H9 (cell line): Measurements from ENCODE around the gene MTNR1A. TPM values are rescaled to one million over a fixed set of nuclear protein-coding genes. Genes with fewer than 3 reads are reported as not detected.

Experiments
- DNase-seq: peaks from one replicate; pipeline ENCODE4 v3.0.0-alpha.2; 2017
- H2AFZ ChIP-seq: one replicate; pipeline ENCODE4 v1.6.1; 2013; ENCODE audit warnings: mild to moderate bottlenecking, low read length, control low read depth, moderate library complexity
- H2AK5ac ChIP-seq: 2 replicates; pipeline ENCODE4 v1.6.1; 2013; ENCODE audit warnings: low read length, control low read depth, mixed read lengths; ENCODE audit not compliant: insufficient read length
- H2BK120ac ChIP-seq: one replicate; pipeline ENCODE4 v1.6.1; 2013; ENCODE audit warnings: low read depth, mild to moderate bottlenecking, low read length, control low read depth, inconsistent platforms; ENCODE audit not compliant: poor library complexity, severe bottlenecking
- H2BK12ac ChIP-seq: 2 replicates; pipeline ENCODE4 v1.6.1; 2013; ENCODE audit warnings: low read length, control low read depth, mixed read lengths, low read depth; ENCODE audit not compliant: insufficient read length
- H2BK15ac ChIP-seq: 2 replicates; pipeline ENCODE4 v1.6.1; 2013; ENCODE audit warnings: low read depth, low read length, control low read depth
- H2BK20ac ChIP-seq: one replicate; pipeline ENCODE4 v1.6.1; 2013; ENCODE audit warnings: low read depth, mild to moderate bottlenecking, low read length, control low read depth, inconsistent platforms; ENCODE audit not compliant: poor library complexity, severe bottlenecking
- H2BK5ac ChIP-seq: 2 replicates; pipeline ENCODE4 v1.6.1; 2013; ENCODE audit warnings: low read length, control low read depth, mixed read lengths; ENCODE audit not compliant: insufficient read length
- H3K14ac ChIP-seq: 2 replicates; pipeline ENCODE4 v1.6.1; 2013; ENCODE audit warnings: low read length, control low read depth; ENCODE audit not compliant: insufficient read depth
- H3K18ac ChIP-seq: 2 replicates; pipeline ENCODE4 v1.6.1; 2013; ENCODE audit warnings: low read depth, mild to moderate bottlenecking, mixed read lengths, low read length, control low read depth; ENCODE audit not compliant: insufficient read length
- H3K23ac ChIP-seq: 2 replicates; pipeline ENCODE4 v1.6.1; 2013; ENCODE audit warnings: low read length, control low read depth, mixed read lengths, low read depth; ENCODE audit not compliant: insufficient read length
- H3K23me2 ChIP-seq: 2 replicates; pipeline ENCODE4 v1.6.1; 2013; ENCODE audit warnings: low read depth, mild to moderate bottlenecking, mixed read lengths, low read length, control low read depth; ENCODE audit not compliant: insufficient read length, poor library complexity, severe bottlenecking
- H3K27ac ChIP-seq: 2 replicates; pipeline ENCODE4 v1.5.1; 2013; ENCODE audit warnings: low read length, control low read depth, mixed read lengths, low read depth; ENCODE audit not compliant: insufficient read length
- H3K27me3 ChIP-seq: 2 replicates; pipeline ENCODE4 v1.6.1; 2013; ENCODE audit warnings: low read length, control low read depth, inconsistent platforms; ENCODE audit not compliant: insufficient read depth
- H3K4ac ChIP-seq: 2 replicates; pipeline ENCODE4 v1.6.1; 2013; ENCODE audit warnings: low read depth, mild to moderate bottlenecking, control low read depth, inconsistent platforms, low read length, moderate library complexity
- H3K4me1 ChIP-seq: 2 replicates; pipeline ENCODE4 v1.6.1; 2013; ENCODE audit warnings: low read length, control low read depth, inconsistent platforms; ENCODE audit not compliant: insufficient read depth
- H3K4me2 ChIP-seq: 2 replicates; pipeline ENCODE4 v1.6.1; 2013; ENCODE audit warnings: low read length, control low read depth, mixed read lengths; ENCODE audit not compliant: insufficient read length, insufficient read depth
- H3K56ac ChIP-seq: 2 replicates; pipeline ENCODE4 v1.6.1; 2013; ENCODE audit warnings: low read depth, mild to moderate bottlenecking, mixed read lengths, low read length, control low read depth; ENCODE audit not compliant: insufficient read length
- H3K79me1 ChIP-seq: 2 replicates; pipeline ENCODE4 v1.6.1; 2013; ENCODE audit warnings: low read depth, mild to moderate bottlenecking, moderate library complexity, low read length, control low read depth, inconsistent platforms; ENCODE audit not compliant: insufficient read depth, poor library complexity, severe bottlenecking
- H3K79me2 ChIP-seq: 2 replicates; pipeline ENCODE4 v1.6.1; 2013; ENCODE audit warnings: low read length, control low read depth, inconsistent platforms; ENCODE audit not compliant: insufficient read depth
- H3K9ac ChIP-seq: 2 replicates; pipeline ENCODE4 v1.6.1; 2013; ENCODE audit warnings: low read length, control low read depth, mixed read lengths; ENCODE audit not compliant: insufficient read length; ENCODE audit errors: extremely low read depth
- H3K9me3 ChIP-seq: one replicate; pipeline ENCODE4 v1.6.1; 2013; ENCODE audit warnings: low read depth, low read length, inconsistent platforms; ENCODE audit not compliant: control insufficient read depth
- H3T11ph ChIP-seq: one replicate; pipeline ENCODE4 v1.6.1; 2013; ENCODE audit warnings: mild to moderate bottlenecking, low read length, control low read depth, inconsistent platforms
- H4K20me1 ChIP-seq: one replicate; pipeline ENCODE4 v1.6.1; 2013; ENCODE audit not compliant: control insufficient read depth, insufficient read length, insufficient read depth
- H4K5ac ChIP-seq: 2 replicates; pipeline ENCODE4 v1.6.1; 2013; ENCODE audit warnings: low read depth, mild to moderate bottlenecking, mixed read lengths, low read length, control low read depth; ENCODE audit not compliant: insufficient read length
- H4K8ac ChIP-seq: replicated peaks from 2 replicates; pipeline ENCODE4 v1.6.1; 2013; ENCODE audit warnings: low read length, control low read depth, mixed read lengths, low read depth; ENCODE audit not compliant: insufficient read length
- H4K91ac ChIP-seq: 2 replicates; pipeline ENCODE4 v1.6.1; 2013; ENCODE audit warnings: low read depth, mild to moderate bottlenecking, moderate library complexity, mixed read lengths, low read length, control low read depth; ENCODE audit not compliant: insufficient read length
- H3K27ac Mint-ChIP-seq, 3 experiments: 2 replicates in 2 of 3; 3 replicates in 1 of 3; pipeline ENCODE4 v1.8.0; 2020 to 2021; ENCODE audit warnings: mixed read lengths in 3 of 3, mild to moderate bottlenecking in 1 of 3, moderate library complexity in 1 of 3
- H3K27me3 Mint-ChIP-seq: 2 replicates; pipeline ENCODE4 v1.8.0; 2021; ENCODE audit warnings: low read depth, mild to moderate bottlenecking, moderate library complexity, mixed read lengths
- H3K36me3 Mint-ChIP-seq, 3 experiments: 2 replicates in 2 of 3; 3 replicates in 1 of 3; pipeline ENCODE4 v1.8.0; 2020 to 2021; ENCODE audit warnings: low read depth in 3 of 3, mixed read lengths in 3 of 3; ENCODE audit not compliant: insufficient read depth in 1 of 3
- H3K4me1 Mint-ChIP-seq, 2 experiments: 2 replicates each; pipeline ENCODE4 v1.8.0; 2020; ENCODE audit warnings: mixed read lengths in 2 of 2
- H3K4me3 Mint-ChIP-seq, 2 experiments: 2 replicates in 1 of 2; 3 replicates in 1 of 2; pipeline ENCODE4 v1.8.0; 2020 to 2021; ENCODE audit warnings: mild to moderate bottlenecking in 2 of 2, mixed read lengths in 2 of 2, moderate library complexity in 1 of 2
- H3K9me3 Mint-ChIP-seq, 2 experiments: 2 replicates in 1 of 2; 3 replicates in 1 of 2; pipeline ENCODE4 v1.8.0; 2020; ENCODE audit warnings: mild to moderate bottlenecking in 2 of 2, mixed read lengths in 2 of 2, moderate library complexity in 1 of 2
- WGBS: extraction: QIAGEN DNeasy Blood & Tissue Kit; methylation state at CpG from one replicate; pipeline ENCODE4 v1.1.7; 2013; ENCODE audit warnings: missing lambda C conversion rate, low lambda C conversion rate, mixed read lengths; ENCODE audit not compliant: insufficient read length; ENCODE audit errors: extremely low coverage; 5-methylcytosine and 5-hydroxymethylcytosine counted together
- total RNA-seq: library from RNA; stranded (reverse); gene quantifications from 2 replicates; pipeline ENCODE4 v1.2.1, GENCODE V29; 2021
- TF ChIP-seq, protein P1 (sequence below): fragments of 200-600 bp; sonication (generic); conservative IDR thresholded peaks from 3 replicates; pipeline ENCODE4 v1.8.0; 2021; ENCODE audit warnings: antibody characterized with exemption, mild to moderate bottlenecking

MTNR1A gene
- total RNA-seq, 1 experiment from 2014 or later = 0.57 TPM

- Histone ChIP-seq H2AFZ (no peak overlapping the region), H2AK5ac (no peak overlapping the region), H2BK15ac (no peak overlapping the region), H2BK12ac (no peak overlapping the region), H2BK120ac (no peak overlapping the region), H3K56ac (no peak overlapping the region), H3K27ac (no peak overlapping the region), H4K5ac (no peak overlapping the region), H3T11ph (no peak overlapping the region), H3K79me1 (no peaks in the 10 kb centered on the region), H2BK5ac (no peak overlapping the region), H3K14ac (no peak overlapping the region), H2BK20ac (no peak overlapping the region), H3K27me3 (no peaks in the 10 kb centered on the region), H4K91ac (no peak overlapping the region), H3K9me3 (peaks cover 7% of the 10 kb centered on the region), H3K4me1 (peaks cover 3% of the 10 kb centered on the region; the same call in 1 of the 2 replicates), H4K20me1 (no peaks in the 10 kb centered on the region), H3K23ac (no peak overlapping the region), H3K4me2 (no peak overlapping the region), H3K79me2 (no peaks in the 10 kb centered on the region), H3K23me2 (no peaks in the 10 kb centered on the region), H4K8ac (no peak overlapping the region), H3K4ac (no peak overlapping the region), H3K18ac (no peak overlapping the region), H3K9ac (no peak overlapping the region)
- Mint-ChIP-seq H3K27ac (no peak overlapping the region), H3K9me3 (peaks cover 10 to 14% of the 10 kb centered on the region in 2 experiments), H3K36me3 (peaks cover under 1 to 8% (median 5%) of the 10 kb centered on the region in 3 experiments), H3K27me3 (peaks cover 9% of the 10 kb centered on the region; the same call in 1 of the 2 replicates), H3K4me1 (peaks cover 18 to 21% of the 10 kb centered on the region in 2 experiments), H3K4me3 (peak overlapping the region in 1 of 2 experiments; percentile 43; a peak in 1 of 5 replicates)
- TF ChIP-seq, protein P1, sequence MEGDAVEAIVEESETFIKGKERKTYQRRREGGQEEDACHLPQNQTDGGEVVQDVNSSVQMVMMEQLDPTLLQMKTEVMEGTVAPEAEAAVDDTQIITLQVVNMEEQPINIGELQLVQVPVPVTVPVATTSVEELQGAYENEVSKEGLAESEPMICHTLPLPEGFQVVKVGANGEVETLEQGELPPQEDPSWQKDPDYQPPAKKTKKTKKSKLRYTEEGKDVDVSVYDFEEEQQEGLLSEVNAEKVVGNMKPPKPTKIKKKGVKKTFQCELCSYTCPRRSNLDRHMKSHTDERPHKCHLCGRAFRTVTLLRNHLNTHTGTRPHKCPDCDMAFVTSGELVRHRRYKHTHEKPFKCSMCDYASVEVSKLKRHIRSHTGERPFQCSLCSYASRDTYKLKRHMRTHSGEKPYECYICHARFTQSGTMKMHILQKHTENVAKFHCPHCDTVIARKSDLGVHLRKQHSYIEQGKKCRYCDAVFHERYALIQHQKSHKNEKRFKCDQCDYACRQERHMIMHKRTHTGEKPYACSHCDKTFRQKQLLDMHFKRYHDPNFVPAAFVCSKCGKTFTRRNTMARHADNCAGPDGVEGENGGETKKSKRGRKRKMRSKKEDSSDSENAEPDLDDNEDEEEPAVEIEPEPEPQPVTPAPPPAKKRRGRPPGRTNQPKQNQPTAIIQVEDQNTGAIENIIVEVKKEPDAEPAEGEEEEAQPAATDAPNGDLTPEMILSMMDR = no peak
- DNase-seq = no peak
- no CpG with 5 or more reads among the region's 5 CpGs for WGBS
These were observed 70.2 kb downstream of the MTNR1A start for GRCh38 chr4:186485150-186485549.
